Heart left ventricle (tissue), 16 donors: ENCODE results near the gene SCRN1. TPM values are rescaled to one million over a fixed set of nuclear protein-coding genes. Genes with fewer than 3 reads are reported as not detected.

Experiments
- ATAC-seq, 4 donors: fragments of 200-7000 bp; cut with Tn5 transposase; one replicate each; pipeline ENCODE4 v1.9.1; 2020 to 2022; ENCODE audit warnings: moderate library complexity in 4 of 4, mild to moderate bottlenecking in 3 of 4, moderate number of reproducible peaks in 1 of 4
- DNase-seq, 5 donors: peaks; one replicate each; pipeline ENCODE4 v3.0.0-alpha.2; 2020
- H3K27ac ChIP-seq, 12 donors: fragments of 200-600 bp; sonication (generic) in 4 of 12; one replicate each; pipeline versions ENCODE4 v1.5.0 to v1.8.0; 2016 to 2022; ENCODE audit warnings: mild to moderate bottlenecking in 2 of 12
- H3K27me3 ChIP-seq, 9 donors: fragments of 200-600 bp; sonication (generic) in 2 of 9; one replicate each; pipeline versions ENCODE4 v1.5.1 to v1.8.0; 2016 to 2022; ENCODE audit warnings: mild to moderate bottlenecking in 3 of 9
- H3K36me3 ChIP-seq, 9 donors: fragments of 200-600 bp; sonication (generic) in 2 of 9; one replicate each; pipeline versions ENCODE4 v1.5.0 to v1.8.0; 2018 to 2022; ENCODE audit warnings: mild to moderate bottlenecking in 2 of 9
- H3K4me1 ChIP-seq, 12 donors: fragments of 200-600 bp; sonication (generic) in 4 of 12; one replicate each; pipeline versions ENCODE4 v1.5.0 to v1.8.0; 2016 to 2022; ENCODE audit warnings: mild to moderate bottlenecking in 3 of 12
- H3K4me3 ChIP-seq, 12 donors: fragments of 200-600 bp; sonication (generic) in 4 of 12; one replicate each; pipeline versions ENCODE4 v1.5.0 to v1.8.0; 2017 to 2022; ENCODE audit warnings: mild to moderate bottlenecking in 9 of 12, moderate library complexity in 4 of 12
- H3K9me3 ChIP-seq, 12 donors: fragments of 200-600 bp; sonication (generic) in 4 of 12; one replicate each; pipeline versions ENCODE4 v1.5.0 to v1.8.0; 2016 to 2022; ENCODE audit warnings: mild to moderate bottlenecking in 1 of 12
- POLR2A ChIP-seq, 2 donors: fragments of 450-650 bp; IDR thresholded peaks; one replicate each; pipeline ENCODE4 v1.6.1; 2017; ENCODE audit warnings: antibody characterized with exemption in 2 of 2, mild to moderate bottlenecking in 2 of 2, moderate library complexity in 2 of 2
- WGBS, 4 donors: extraction: QIAGEN DNeasy Blood & Tissue Kit in 2 of 4; methylation state at CpG; one replicate each; pipeline versions ENCODE4 v1.1.5 to v1.1.7; 2013 to 2018; 5-methylcytosine and 5-hydroxymethylcytosine counted together
- intact Hi-C, 10 donors: fragments of 100-400 bp; cut with DNase I; formaldehyde crosslinking; loops; one replicate each; pipeline versions ENCODE4 v1.11.1 to v1.14.2; 2022
- polyA plus RNA-seq, 2 donors: library from polyadenylated mRNA; stranded (reverse); fragments of 200-250 nt; gene quantifications; one replicate each; pipeline ENCODE4 v1.2.3, GENCODE V29; 2013
- total RNA-seq, 9 donors: library from RNA; depleted of rRNA in 2 of 9; stranded (reverse); fragments of >200 nt in 2 of 9; fragmentation: NEBNext Ultra II Directional in 3 of 9; extraction: Animal tissue kit (Norgen Biotek cat#: 25700) in 3 of 9; gene quantifications; one replicate each; pipeline versions ENCODE4 v1.1.0 to v1.2.4, GENCODE V29; 2016 to 2023
- TF ChIP-seq, protein P1 (sequence below), 12 donors: fragments of 200-600 bp; sonication (generic) in 4 of 12; IDR thresholded peaks; one replicate each; pipeline versions ENCODE4 v1.5.0 to v1.8.0; 2018 to 2022; ENCODE audit warnings: antibody characterized with exemption in 12 of 12, mild to moderate bottlenecking in 5 of 12
- donor health status: ischemic (EF 13 %, LVEDD 7.1; RV severe dilation, severe dysfunction).
- donor health status: healthy with polysubstance abuse.
- donor health status: DM: no; HTN: yes; CAD: no.
- donor health status: DM: no; HTN: no; CAD: no.
- donor health status: ischemic (EF 25% LVEDD 6.9; RV normal size, moderate dysfunction).
- donor health status: ischemic (EF 25% LVEDD 5.7; RV mildly dilated, moderate dysfunction).
- donor health status: healthy.
- donor health status: DM: yes; HTN: yes; CAD: no.
- donor health status: ischemic (EF 35%, LVEDD 5.7; RV mildly dilated, moderate dysfunction).
- donor health status: nonischemic (EF 11% LVEDD 7.7; RV severe dilation, severe dysfunction).
- donor health status: DM: yes; HTN: yes; CAD: no.
- donor health status: PGD.
- donor health status: ischemic (EF 29% LVEDD 5.4; RV normal size, mild dysfunction).
- donor health status: nonischemic (EF 23%, LVEDD 6.1; RV moderate dilation, normal function).

SCRN1 gene
- total and polyA plus RNA-seq, 11 donors: 2.7 to 40.2 (median 20.1) TPM

DNA sequence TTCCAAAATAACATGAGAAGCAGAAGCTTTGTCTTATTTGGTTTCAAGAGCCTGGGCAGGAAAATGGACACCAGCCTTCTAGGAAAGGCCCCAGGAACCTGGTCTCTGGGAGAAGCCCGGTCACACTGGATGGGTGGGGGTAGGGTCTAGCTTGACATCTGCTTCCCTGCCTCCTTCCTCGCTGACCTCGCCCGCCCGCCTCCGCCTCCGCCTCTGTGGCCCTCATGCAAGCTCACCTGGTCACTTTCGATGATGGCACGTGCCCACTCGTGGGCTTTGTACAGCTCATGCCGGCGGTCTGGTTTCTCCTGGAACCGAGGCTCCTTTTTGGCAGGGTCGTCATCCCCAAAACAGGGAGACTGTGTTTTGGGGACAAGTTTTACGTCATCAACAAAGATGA is 63.4 kb downstream of the SCRN1 start:
- DNase-seq: no peak
- H3K36me3 ChIP-seq: peaks cover 0 to 56% (median 3%) of the 10 kb centered on the region in 9 donors
- no peak for ATAC-seq

DNA sequence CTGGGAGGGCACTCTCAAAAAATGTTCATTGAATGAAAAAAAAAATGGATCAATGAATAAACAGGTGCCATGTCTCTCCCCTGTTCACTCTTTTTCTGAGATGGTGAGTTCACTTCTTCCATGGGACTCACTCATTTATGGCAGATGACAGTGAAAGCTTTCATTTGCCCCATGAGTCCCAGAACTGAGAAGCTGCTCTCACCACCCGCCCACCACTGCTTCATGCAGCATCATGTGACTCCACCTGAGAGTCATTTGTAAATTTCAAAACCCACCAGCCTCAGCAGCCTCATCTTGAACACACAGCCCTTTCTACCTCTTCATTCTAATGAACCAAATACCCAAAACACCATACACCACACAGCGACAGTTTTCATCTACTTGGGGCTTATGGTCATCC is 64.9 kb downstream of the SCRN1 start:
- no peaks in the 10 kb centered on the region for H3K27me3 ChIP-seq
- no peak overlapping the region for H3K27ac ChIP-seq
- intact Hi-C loops: loop anchor here in 9 of 10 donors (5.0 to 10.0 kb wide), 6 partner anchors 52 to 287 kb away; partner anchors contain the start of gene WIPF3 (in 1 of the 9)
- 94 to 96% (median 95%) methylated on average over 2 of the region's 2 CpGs for WGBS, 4 donors
- DNase-seq (no peak), ATAC-seq (no peak)
- H3K36me3 ChIP-seq: peaks cover 0 to 53% (median 7%) of the 10 kb centered on the region in 9 donors
- TF ChIP-seq, protein P1, sequence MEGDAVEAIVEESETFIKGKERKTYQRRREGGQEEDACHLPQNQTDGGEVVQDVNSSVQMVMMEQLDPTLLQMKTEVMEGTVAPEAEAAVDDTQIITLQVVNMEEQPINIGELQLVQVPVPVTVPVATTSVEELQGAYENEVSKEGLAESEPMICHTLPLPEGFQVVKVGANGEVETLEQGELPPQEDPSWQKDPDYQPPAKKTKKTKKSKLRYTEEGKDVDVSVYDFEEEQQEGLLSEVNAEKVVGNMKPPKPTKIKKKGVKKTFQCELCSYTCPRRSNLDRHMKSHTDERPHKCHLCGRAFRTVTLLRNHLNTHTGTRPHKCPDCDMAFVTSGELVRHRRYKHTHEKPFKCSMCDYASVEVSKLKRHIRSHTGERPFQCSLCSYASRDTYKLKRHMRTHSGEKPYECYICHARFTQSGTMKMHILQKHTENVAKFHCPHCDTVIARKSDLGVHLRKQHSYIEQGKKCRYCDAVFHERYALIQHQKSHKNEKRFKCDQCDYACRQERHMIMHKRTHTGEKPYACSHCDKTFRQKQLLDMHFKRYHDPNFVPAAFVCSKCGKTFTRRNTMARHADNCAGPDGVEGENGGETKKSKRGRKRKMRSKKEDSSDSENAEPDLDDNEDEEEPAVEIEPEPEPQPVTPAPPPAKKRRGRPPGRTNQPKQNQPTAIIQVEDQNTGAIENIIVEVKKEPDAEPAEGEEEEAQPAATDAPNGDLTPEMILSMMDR (IDR thresholded peaks at IDR 0.05): no peak
- TF ChIP-seq POLR2A (IDR thresholded peaks at IDR 0.05): no peak
- H3K9me3 ChIP-seq: no peaks in the 10 kb centered on the region
- H3K4me1 ChIP-seq: peaks cover 0 to 6% (median 0%) of the 10 kb centered on the region in 12 donors
- H3K4me3 ChIP-seq: no peak overlapping the region

More for the DNA sequence above, 63.4 kb downstream of the SCRN1 start:
- 92 to 95% (median 94%) methylated on average over 15 of the region's 15 CpGs for WGBS, 4 donors
- H3K27me3 ChIP-seq: no peaks in the 10 kb centered on the region
- TF ChIP-seq POLR2A (IDR thresholded peaks at IDR 0.05): no peak
- TF ChIP-seq, protein P1 (IDR thresholded peaks at IDR 0.05): no peak
- no peak overlapping the region for H3K4me3 ChIP-seq
- intact Hi-C loops: loop anchor here in 2 of 10 donors (10.0 kb wide), 2 partner anchors 121 to 271 kb away; partner anchors contain the start of gene WIPF3 (in 1 of the 2)
- H3K4me1 ChIP-seq: peaks cover 0 to 4% (median 0%) of the 10 kb centered on the region in 12 donors
- H3K27ac ChIP-seq: no peak overlapping the region
- no peaks in the 10 kb centered on the region for H3K9me3 ChIP-seq

DNA sequence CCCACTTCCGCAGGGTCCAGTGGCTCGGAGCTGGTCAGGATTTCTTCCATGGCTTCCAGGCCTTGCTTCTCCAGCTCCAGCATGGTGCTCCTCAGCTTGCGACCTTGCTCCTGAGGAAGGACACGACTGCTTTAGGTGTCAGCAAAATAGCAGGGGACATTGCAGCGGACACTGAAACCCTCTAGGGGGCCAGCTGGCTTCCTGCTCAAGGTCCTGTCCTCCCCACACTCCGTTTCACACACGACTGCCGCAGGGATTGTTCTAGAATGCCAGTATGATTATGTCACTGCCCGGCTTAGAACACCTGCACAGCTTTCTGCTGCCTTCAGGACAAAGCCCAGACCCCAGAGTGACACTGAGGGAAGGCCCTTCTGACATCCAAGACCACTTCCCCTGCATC is 65.6 kb downstream of the SCRN1 start:
- H3K4me3 ChIP-seq: no peak overlapping the region
- H3K27ac ChIP-seq: no peak overlapping the region
- DNase-seq: no peak
- TF ChIP-seq, protein P1 (IDR thresholded peaks at IDR 0.05): no peak
- TF ChIP-seq POLR2A (IDR thresholded peaks at IDR 0.05): no peak
- no peaks in the 10 kb centered on the region for H3K9me3 ChIP-seq
- no peak for ATAC-seq
- H3K27me3 ChIP-seq: no peaks in the 10 kb centered on the region
- intact Hi-C loops: loop anchor here in 9 of 10 donors (5.0 to 10.0 kb wide), 6 partner anchors 52 to 287 kb away; partner anchors contain the start of gene WIPF3 (in 1 of the 9)
- peaks cover 0 to 53% (median 7%) of the 10 kb centered on the region in 9 donors for H3K36me3 ChIP-seq
- WGBS, 4 donors: 57 to 74% (median 66%) methylated on average over 5 to 9 of the region's 9 CpGs
- peaks cover 0 to 6% (median 0%) of the 10 kb centered on the region in 12 donors for H3K4me1 ChIP-seq

DNA sequence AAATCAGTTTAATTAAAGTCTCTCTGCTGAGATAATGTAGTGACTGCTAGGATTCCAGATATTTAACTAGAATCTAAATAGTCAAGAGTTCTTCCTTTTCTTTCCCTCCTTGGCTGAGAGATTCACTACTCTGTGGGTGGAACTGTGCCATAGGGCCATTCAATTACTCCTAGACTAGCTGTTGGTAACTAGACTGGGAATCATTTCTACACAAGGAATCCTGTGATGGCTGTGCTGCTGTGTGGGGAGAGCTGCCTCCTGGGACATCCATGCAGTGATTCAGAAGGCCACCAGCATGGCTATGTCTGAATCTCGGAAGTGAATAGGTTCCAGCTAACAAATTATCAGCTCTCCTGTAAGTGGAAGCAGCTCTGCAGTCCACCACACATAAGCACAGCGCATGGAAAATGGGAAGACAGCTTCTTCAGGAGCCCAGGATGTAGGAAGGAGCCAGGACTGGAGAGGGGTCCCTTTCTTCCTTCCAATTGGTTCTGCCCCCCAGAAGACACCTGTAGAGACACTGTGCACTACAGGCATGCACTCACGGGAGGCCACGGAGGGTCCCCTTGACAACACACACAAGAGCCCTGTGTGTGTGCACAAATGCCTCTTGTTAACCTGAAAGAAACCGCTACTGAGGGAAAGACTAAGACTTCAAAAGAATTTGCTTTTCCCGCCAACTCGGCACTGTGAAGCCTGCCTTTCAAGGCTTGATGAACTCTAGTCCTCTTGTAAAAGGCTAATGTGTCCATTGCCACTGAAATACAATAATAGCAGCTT is 66.5 kb downstream of the SCRN1 start:
- DNase-seq (no peak), ATAC-seq (no peak)
- Histone ChIP-seq H3K27me3 (no peaks in the 10 kb centered on the region), H3K27ac (no peak overlapping the region), H3K4me3 (no peak overlapping the region), H3K9me3 (no peaks in the 10 kb centered on the region), H3K4me1 (peaks cover 0 to 6% (median 0%) of the 10 kb centered on the region in 12 donors), H3K36me3 (peaks cover 0 to 53% (median 7%) of the 10 kb centered on the region in 9 donors)
- intact Hi-C loops: loop anchor here in 9 of 10 donors (1.0 to 10.0 kb wide), 7 partner anchors 51 to 286 kb away; partner anchors contain the start of gene WIPF3 (in 1 of the 9)
- no peak for TF ChIP-seq POLR2A (IDR thresholded peaks at IDR 0.05)
- TF ChIP-seq, protein P1 (IDR thresholded peaks at IDR 0.05): no peak
- WGBS, 4 donors: 79 to 91% (median 91%) methylated on average over 7 of the region's 7 CpGs
